Smooth muscle cell (in vitro differentiated cells): Measurements from ENCODE around the gene MVB12B. TPM values are rescaled to one million over a fixed set of nuclear protein-coding genes. Genes with fewer than 3 reads are reported as not detected.

Experiments used
- DNase-seq: peaks from one replicate; lab custom pipeline; 2025; ENCODE audit not compliant: unreplicated experiment; lab: John Stamatoyannopoulos, UW
- H2AFZ ChIP-seq: fragments of 200-600 bp; sonication (generic); 2 replicates; pipeline ENCODE4 v1.6.0; 2016; ENCODE audit warnings: antibody characterized with exemption, low read depth, mild to moderate bottlenecking
- H3F3A ChIP-seq: fragments of 200-600 bp; sonication (generic); 2 replicates; pipeline ENCODE4 v1.6.0; 2017; ENCODE audit warnings: antibody characterized with exemption, low read depth
- H3K27ac ChIP-seq: fragments of 200-600 bp; sonication (generic); 2 replicates; pipeline ENCODE4 v1.5.1; 2016; ENCODE audit warnings: low read depth, mild to moderate bottlenecking
- H3K27me3 ChIP-seq: fragments of 200-600 bp; sonication (generic); 2 replicates; pipeline ENCODE4 v1.6.1; 2016; ENCODE audit warnings: low read depth, mild to moderate bottlenecking
- H3K36me3 ChIP-seq: fragments of 200-600 bp; sonication (generic); 2 replicates; pipeline ENCODE4 v1.5.1; 2016; ENCODE audit warnings: low read depth
- H3K4me1 ChIP-seq: fragments of 200-600 bp; sonication (generic); 2 replicates; pipeline ENCODE4 v1.5.1; 2016; ENCODE audit warnings: low read depth
- H3K4me2 ChIP-seq: fragments of 200-600 bp; sonication (generic); 2 replicates; pipeline ENCODE4 v1.6.0; 2016; ENCODE audit warnings: mild to moderate bottlenecking
- H3K4me3 ChIP-seq: fragments of 200-600 bp; sonication (generic); 2 replicates; pipeline ENCODE4 v1.5.1; 2016; ENCODE audit warnings: mild to moderate bottlenecking
- H3K79me2 ChIP-seq: fragments of 200-600 bp; sonication (generic); 2 replicates; pipeline ENCODE4 v1.6.0; 2016; ENCODE audit warnings: low read depth, mild to moderate bottlenecking
- H3K9ac ChIP-seq: fragments of 200-600 bp; sonication (generic); 2 replicates; pipeline ENCODE4 v1.6.0; 2016; ENCODE audit warnings: low read depth
- H3K9me3 ChIP-seq: fragments of 200-600 bp; sonication (generic); replicated peaks from 2 replicates; pipeline ENCODE4 v1.5.1; 2016; ENCODE audit warnings: low read depth
- H4K20me1 ChIP-seq: fragments of 200-600 bp; sonication (generic); 2 replicates; pipeline ENCODE4 v1.6.0; 2016; ENCODE audit warnings: low read depth
- WGBS: methylation state at CpG from one replicate; pipeline ENCODE4 v1.1.7; 2016; ENCODE audit warnings: low lambda C conversion rate; 5-methylcytosine and 5-hydroxymethylcytosine counted together
- polyA plus RNA-seq: library from polyadenylated mRNA; unstranded; fragments of >200 nt; fragmentation: Nextera tagmentation; extraction: Ambion mirVana; gene quantifications from 2 replicates; pipeline ENCODE4 v1.2.1, GENCODE V29; 2016
- total RNA-seq: library from RNA; depleted of rRNA; stranded (reverse); fragments of >200 nt; gene quantifications from 2 replicates; pipeline ENCODE4 v1.2.3, GENCODE V29; 2014
- TF ChIP-seq, protein P1 (sequence below): fragments of 200-600 bp; sonication (generic); IDR thresholded peaks from 2 replicates; pipeline ENCODE4 v1.5.1; 2017; ENCODE audit warnings: borderline replicate concordance, mild to moderate bottlenecking, antibody characterized with exemption; ENCODE audit not compliant: insufficient read depth, poor library complexity, severe bottlenecking

MVB12B gene
- total and polyA plus RNA-seq, 2 experiments from 2014 or later = 4.3 to 5.4 TPM

DNA sequence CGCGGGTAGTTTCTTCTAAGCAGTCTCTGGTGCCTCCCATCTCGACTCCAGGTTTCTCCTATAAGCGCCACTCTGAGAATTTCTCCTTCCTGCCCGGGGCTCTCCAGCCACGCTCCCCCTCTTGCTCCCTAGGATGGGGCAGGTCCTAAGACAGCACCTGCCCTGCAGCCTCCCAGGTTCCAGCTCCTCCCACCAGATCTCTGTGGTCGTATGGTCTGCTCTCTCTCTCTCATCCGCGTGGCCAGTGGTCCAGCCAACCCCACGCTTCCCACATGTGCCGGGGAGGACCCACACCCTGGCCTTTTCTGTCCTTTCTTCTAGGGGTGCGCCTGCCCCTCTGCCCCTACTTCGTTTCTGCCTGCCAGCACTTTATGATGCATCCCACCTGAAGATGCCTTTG is 40.5 kb downstream of the MVB12B start:
- H3K36me3 ChIP-seq = peaks cover 4% of the 10 kb centered on the region
- peaks cover 10% of the 10 kb centered on the region for H3K4me1 ChIP-seq
- no peak overlapping the region for H3K4me3 ChIP-seq
- 88% methylated on average over 13 of the region's 13 CpGs for WGBS
- no peak overlapping the region for H2AFZ ChIP-seq
- no peak overlapping the region for H3K27ac ChIP-seq
- peaks cover 6% of the 10 kb centered on the region for H3K9me3 ChIP-seq
- no peak overlapping the region for H3K9ac ChIP-seq
- no peak for DNase-seq
- H3K79me2 ChIP-seq = peaks cover 3% of the 10 kb centered on the region
- TF ChIP-seq, protein P1, sequence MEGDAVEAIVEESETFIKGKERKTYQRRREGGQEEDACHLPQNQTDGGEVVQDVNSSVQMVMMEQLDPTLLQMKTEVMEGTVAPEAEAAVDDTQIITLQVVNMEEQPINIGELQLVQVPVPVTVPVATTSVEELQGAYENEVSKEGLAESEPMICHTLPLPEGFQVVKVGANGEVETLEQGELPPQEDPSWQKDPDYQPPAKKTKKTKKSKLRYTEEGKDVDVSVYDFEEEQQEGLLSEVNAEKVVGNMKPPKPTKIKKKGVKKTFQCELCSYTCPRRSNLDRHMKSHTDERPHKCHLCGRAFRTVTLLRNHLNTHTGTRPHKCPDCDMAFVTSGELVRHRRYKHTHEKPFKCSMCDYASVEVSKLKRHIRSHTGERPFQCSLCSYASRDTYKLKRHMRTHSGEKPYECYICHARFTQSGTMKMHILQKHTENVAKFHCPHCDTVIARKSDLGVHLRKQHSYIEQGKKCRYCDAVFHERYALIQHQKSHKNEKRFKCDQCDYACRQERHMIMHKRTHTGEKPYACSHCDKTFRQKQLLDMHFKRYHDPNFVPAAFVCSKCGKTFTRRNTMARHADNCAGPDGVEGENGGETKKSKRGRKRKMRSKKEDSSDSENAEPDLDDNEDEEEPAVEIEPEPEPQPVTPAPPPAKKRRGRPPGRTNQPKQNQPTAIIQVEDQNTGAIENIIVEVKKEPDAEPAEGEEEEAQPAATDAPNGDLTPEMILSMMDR = no peak
- H3K27me3 ChIP-seq = no peaks in the 10 kb centered on the region
- H4K20me1 ChIP-seq = no peaks in the 10 kb centered on the region
- H3F3A ChIP-seq = peaks cover 9% of the 10 kb centered on the region
- no peak overlapping the region for H3K4me2 ChIP-seq

DNA sequence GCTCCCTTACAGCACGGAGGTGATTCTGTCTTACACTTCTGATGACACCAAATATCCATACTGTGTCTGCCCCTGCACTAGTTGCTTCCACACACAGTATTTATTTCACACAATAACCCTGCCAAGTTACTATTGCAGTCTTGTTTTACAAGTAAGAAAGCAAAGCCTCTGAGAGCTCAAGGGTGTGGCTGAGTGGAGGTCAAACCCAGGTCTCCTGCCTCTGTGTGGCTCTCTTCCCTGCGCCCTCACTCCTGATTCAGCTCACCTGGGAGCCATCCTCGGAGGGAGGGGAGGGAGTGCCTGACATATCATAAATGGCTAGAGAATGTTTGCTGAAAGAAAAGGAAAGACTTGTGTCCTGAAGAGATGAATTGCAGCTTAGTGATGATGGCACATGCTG is 41.0 kb downstream of the MVB12B start:
- Histone ChIP-seq H4K20me1 (no peaks in the 10 kb centered on the region), H2AFZ (no peak overlapping the region), H3K79me2 (peaks cover 3% of the 10 kb centered on the region), H3K27ac (no peak overlapping the region), H3K4me1 (peaks cover 11% of the 10 kb centered on the region), H3K36me3 (peaks cover under 1% of the 10 kb centered on the region), H3K9ac (no peak overlapping the region), H3F3A (peaks cover 13% of the 10 kb centered on the region), H3K4me3 (no peak overlapping the region), H3K9me3 (peaks cover 3% of the 10 kb centered on the region), H3K27me3 (no peaks in the 10 kb centered on the region), H3K4me2 (no peak overlapping the region)
- TF ChIP-seq, protein P1 = no peak
- DNase-seq = no peak
- WGBS = 89% methylated on average over 3 of the region's 3 CpGs

DNA sequence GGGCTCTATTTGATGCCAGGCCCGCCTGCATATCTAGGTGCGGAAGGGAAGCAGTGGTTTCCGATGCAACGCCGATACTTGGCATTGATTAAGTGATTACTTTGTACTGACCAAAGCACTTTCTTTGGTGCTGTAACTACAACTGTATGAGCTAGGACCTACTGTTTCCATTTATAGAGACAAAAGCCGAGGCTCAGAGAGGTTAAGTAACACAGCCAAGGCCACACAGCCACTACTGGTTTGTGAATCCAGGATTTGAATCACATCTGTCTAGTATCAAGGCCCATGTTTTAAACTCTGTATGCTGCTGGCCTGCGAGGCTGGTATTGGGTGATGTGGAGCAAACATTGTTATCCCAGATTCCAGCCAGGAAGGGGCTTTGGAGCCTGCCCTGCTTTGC is 41.4 kb downstream of the MVB12B start:
- Histone ChIP-seq H3K27ac (no peak overlapping the region), H2AFZ (no peak overlapping the region), H4K20me1 (no peaks in the 10 kb centered on the region), H3K79me2 (peaks cover 3% of the 10 kb centered on the region), H3K4me3 (no peak overlapping the region), H3K9me3 (no peaks in the 10 kb centered on the region), H3K4me1 (peaks cover 15% of the 10 kb centered on the region), H3F3A (peaks cover 17% of the 10 kb centered on the region), H3K4me2 (no peak overlapping the region), H3K36me3 (no peaks in the 10 kb centered on the region), H3K27me3 (no peaks in the 10 kb centered on the region), H3K9ac (no peak overlapping the region)
- TF ChIP-seq, protein P1 = no peak
- WGBS = over 99% methylated on average over 7 of the region's 7 CpGs
- no peak for DNase-seq
